ENCODE measurements around the gene MICAL3.

DNA sequence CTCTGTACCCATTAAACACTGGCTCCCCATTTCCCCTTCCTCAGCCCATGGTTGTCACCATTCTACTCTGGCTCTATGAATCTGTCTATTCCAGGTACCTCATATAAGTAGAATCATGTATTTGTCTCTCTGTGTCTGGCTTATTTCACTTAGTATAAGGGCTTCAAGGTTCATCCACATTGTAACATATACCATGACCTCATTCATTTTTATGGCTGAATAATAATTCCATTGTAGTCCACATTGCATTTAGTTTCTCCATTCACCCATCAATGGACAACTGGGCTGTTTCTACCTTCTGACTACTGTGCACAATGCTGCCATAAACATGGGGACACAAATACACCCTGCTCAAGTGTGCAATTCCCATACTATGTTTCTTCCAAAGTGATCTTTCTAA is 97.3 kb downstream of the MICAL3 start:
- TF ChIP-seq, protein P1, sequence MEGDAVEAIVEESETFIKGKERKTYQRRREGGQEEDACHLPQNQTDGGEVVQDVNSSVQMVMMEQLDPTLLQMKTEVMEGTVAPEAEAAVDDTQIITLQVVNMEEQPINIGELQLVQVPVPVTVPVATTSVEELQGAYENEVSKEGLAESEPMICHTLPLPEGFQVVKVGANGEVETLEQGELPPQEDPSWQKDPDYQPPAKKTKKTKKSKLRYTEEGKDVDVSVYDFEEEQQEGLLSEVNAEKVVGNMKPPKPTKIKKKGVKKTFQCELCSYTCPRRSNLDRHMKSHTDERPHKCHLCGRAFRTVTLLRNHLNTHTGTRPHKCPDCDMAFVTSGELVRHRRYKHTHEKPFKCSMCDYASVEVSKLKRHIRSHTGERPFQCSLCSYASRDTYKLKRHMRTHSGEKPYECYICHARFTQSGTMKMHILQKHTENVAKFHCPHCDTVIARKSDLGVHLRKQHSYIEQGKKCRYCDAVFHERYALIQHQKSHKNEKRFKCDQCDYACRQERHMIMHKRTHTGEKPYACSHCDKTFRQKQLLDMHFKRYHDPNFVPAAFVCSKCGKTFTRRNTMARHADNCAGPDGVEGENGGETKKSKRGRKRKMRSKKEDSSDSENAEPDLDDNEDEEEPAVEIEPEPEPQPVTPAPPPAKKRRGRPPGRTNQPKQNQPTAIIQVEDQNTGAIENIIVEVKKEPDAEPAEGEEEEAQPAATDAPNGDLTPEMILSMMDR (IDR thresholded peaks at IDR 0.05): no peak
- TF ChIP-seq EP300 (IDR thresholded peaks at IDR 0.05) (no peak), POLR2A (IDR thresholded peaks at IDR 0.05) (no peak)

Measured in tibial nerve (tissue), 4 donors.